A549 (cell line): ENCODE data around the gene SPATA1. TPM values are rescaled to one million over a fixed set of nuclear protein-coding genes. Genes with fewer than 3 reads are reported as not detected.

Experiments
- ATAC-seq, 2 experiments: fragments of 200-7000 bp in 1 of 2; fragments of >200 bp in 1 of 2; cut with Nextera tagmentation in 1 of 2; cut with Tn5 transposase in 1 of 2; 3 replicates each; pipeline versions ENCODE4 v1.8.0 to v1.9.1; 2018 to 2020; ENCODE audit warnings: mild to moderate bottlenecking in 1 of 2, moderate library complexity in 1 of 2
- CTCF ChIA-PET: fragments of 300-600 bp; sonication (Branson Sonifier 250); formaldehyde crosslinking; extraction: SDS; loops from one replicate; lab custom pipeline; 2021; ENCODE audit warnings: antibody characterized with exemption, inconsistent platforms; lab: Yijun Ruan, JAX
- POLR2A ChIA-PET: fragments of 350-600 bp; formaldehyde crosslinking; extraction: SDS; loops from one replicate; lab custom pipeline; 2021; ENCODE audit warnings: antibody characterized with exemption, inconsistent platforms; lab: Yijun Ruan, JAX
- DNase-seq, 2 experiments: peaks; one replicate each; pipeline versions ENCODE4 v3.0.0 to v3.0.0-alpha.2; 2011 to 2016; ENCODE audit warnings: low read depth in 1 of 2, low spot score in 1 of 2
- FAIRE-seq: peaks from 2 replicates; lab custom pipeline; 2011; peaks lifted over from hg19 to GRCh38; lab: Jason Lieb, UNC
- H3K27ac ChIP-seq, 2 experiments: fragments of >200 bp; sonication (Bioruptor Twin); formaldehyde crosslinking; 3 replicates each; pipeline ENCODE4 v1.5.1; 2016 to 2017
- H3K4me1 ChIP-seq: fragments of >200 bp; sonication (Bioruptor Twin); formaldehyde crosslinking; 3 replicates; pipeline ENCODE4 v1.6.1; 2016
- H3K4me2 ChIP-seq: fragments of >200 bp; sonication (Bioruptor Twin); formaldehyde crosslinking; 3 replicates; pipeline ENCODE4 v1.6.1; 2016
- H3K4me3 ChIP-seq: fragments of >200 bp; sonication (Bioruptor Twin); formaldehyde crosslinking; 3 replicates; pipeline ENCODE4 v1.5.1; 2016
- H3K9me3 ChIP-seq: fragments of >200 bp; sonication (Bioruptor Twin); formaldehyde crosslinking; 3 replicates; pipeline ENCODE4 v1.6.1; 2016
- BCL3 ChIP-seq: fragments of >200 bp; sonication (Bioruptor Twin); formaldehyde crosslinking; IDR thresholded peaks from 3 replicates; pipeline ENCODE4 v1.6.1; 2016
- BHLHE40 ChIP-seq: IDR thresholded peaks from 2 replicates; pipeline ENCODE4 v1.6.1; 2012; ENCODE audit warnings: low read depth, low read length, inconsistent platforms
- CHD2 ChIP-seq: fragments of 150-350 bp; IDR thresholded peaks from 2 replicates; pipeline ENCODE4 v1.6.1; 2014; ENCODE audit warnings: low read length; ENCODE audit not compliant: partially characterized antibody
- E2F6 ChIP-seq: IDR thresholded peaks from 2 replicates; pipeline ENCODE4 v1.6.1; 2012; ENCODE audit warnings: low read depth, borderline replicate concordance
- EHMT2 ChIP-seq: fragments of 200-600 bp; sonication (generic); IDR thresholded peaks from 2 replicates; pipeline ENCODE4 v1.6.1; 2016; ENCODE audit warnings: antibody characterized with exemption, low read depth, mild to moderate bottlenecking, moderate library complexity
- ELK1 ChIP-seq: fragments of 150-350 bp; IDR thresholded peaks from 2 replicates; pipeline ENCODE4 v1.6.1; 2014; ENCODE audit warnings: low read depth, mild to moderate bottlenecking, low read length
- EP300 ChIP-seq, 2 experiments: fragments of >200 bp; sonication (Bioruptor Twin); formaldehyde crosslinking; IDR thresholded peaks; 2 replicates in 1 of 2; 3 replicates in 1 of 2; pipeline ENCODE4 v1.6.1; 2016 to 2017
- ESRRA ChIP-seq: fragments of 150-350 bp; IDR thresholded peaks from 2 replicates; pipeline ENCODE4 v1.6.1; 2014; ENCODE audit warnings: mild to moderate bottlenecking, low read length, borderline replicate concordance
- GATA3 ChIP-seq: IDR thresholded peaks from 2 replicates; pipeline ENCODE4 v1.6.1; 2012; ENCODE audit warnings: borderline replicate concordance
- HDAC2 ChIP-seq: fragments of 200-600 bp; sonication (generic); IDR thresholded peaks from 2 replicates; pipeline ENCODE4 v1.6.1; 2016
- HOXB13 ChIP-seq: fragments of 250-450 bp; sonication (Bioruptor Pico); IDR thresholded peaks from 2 replicates; pipeline ENCODE4 v1.5.0; 2020; ENCODE audit warnings: low read depth, mild to moderate bottlenecking, moderate library complexity
- HOXB5 ChIP-seq: fragments of 250-450 bp; sonication (Bioruptor Pico); IDR thresholded peaks from 2 replicates; pipeline ENCODE4 v1.5.0; 2020; ENCODE audit warnings: mild to moderate bottlenecking, moderate library complexity
- JUN ChIP-seq, 2 experiments: fragments of >200 bp; sonication (Bioruptor Twin); formaldehyde crosslinking; IDR thresholded peaks; 2 replicates in 1 of 2; 3 replicates in 1 of 2; pipeline ENCODE4 v1.6.1; 2016 to 2017
- KDM5A ChIP-seq: fragments of 200-600 bp; sonication (generic); IDR thresholded peaks from 2 replicates; pipeline ENCODE4 v1.6.1; 2016; ENCODE audit warnings: antibody characterized with exemption, mild to moderate bottlenecking
- MAFK ChIP-seq: fragments of 450-650 bp; IDR thresholded peaks from 2 replicates; pipeline ENCODE4 v1.6.1; 2014; ENCODE audit not compliant: partially characterized antibody
- MYC ChIP-seq: IDR thresholded peaks from 2 replicates; pipeline ENCODE4 v1.6.1; 2012; ENCODE audit warnings: mild to moderate bottlenecking, inconsistent platforms, low read length, improper control_type of control experiment, borderline replicate concordance
- NFE2L2 ChIP-seq: fragments of 150-350 bp; conservative IDR thresholded peaks from 2 replicates; pipeline ENCODE4 v1.6.1; 2014; ENCODE audit warnings: low read length
- NR3C1 ChIP-seq: fragments of >200 bp; sonication (Bioruptor Twin); formaldehyde crosslinking; IDR thresholded peaks from 3 replicates; pipeline ENCODE4 v1.6.1; 2017
- PBX3 ChIP-seq: IDR thresholded peaks from 2 replicates; pipeline ENCODE4 v1.6.1; 2012
- RCOR1 ChIP-seq: fragments of 150-350 bp; IDR thresholded peaks from 2 replicates; pipeline ENCODE4 v1.6.1; 2014; ENCODE audit warnings: antibody characterized with exemption, low read length, low read depth
- TFCP2L1 ChIP-seq: fragments of 250-450 bp; sonication (Bioruptor Pico); IDR thresholded peaks from 2 replicates; pipeline ENCODE4 v1.5.0; 2021; ENCODE audit warnings: mild to moderate bottlenecking
- USF2 ChIP-seq: fragments of 450-650 bp; IDR thresholded peaks from 2 replicates; pipeline ENCODE4 v1.6.1; 2014; ENCODE audit warnings: antibody characterized with exemption
- ZSCAN20 ChIP-seq: fragments of 250-450 bp; sonication (Bioruptor Pico); IDR thresholded peaks from 2 replicates; pipeline ENCODE4 v1.8.0; 2022; ENCODE audit warnings: mild to moderate bottlenecking, moderate library complexity
- WGBS: methylation state at CpG from one replicate; pipeline ENCODE4 v1.1.6; 2017; ENCODE audit errors: missing lambda C conversion rate; 5-methylcytosine and 5-hydroxymethylcytosine counted together
- polyA plus RNA-seq, 4 experiments: library from polyadenylated mRNA; depleted of rRNA in 3 of 4; stranded (reverse); fragments of >200 nt; fragmentation: RNase III in 1 of 4; extraction: RNeasy Plus Mini Kit Qiagen cat#74134 plus additional on column Dnase treatment in 1 of 4; gene quantifications; 2 replicates in 3 of 4; 3 replicates in 1 of 4; pipeline ENCODE4 v1.2.3, GENCODE V29; 2011 to 2017

The SPATA1 gene
- polyA plus RNA-seq, 2 of the 4 experiments (the other 2 are of a cell fraction): 0.49 to 1.2 TPM

GRCh38 chr1:84598418-84598817, 92.2 kb downstream of the SPATA1 start:
- WGBS: 94% methylated on average over 3 of the region's 3 CpGs
- Histone ChIP-seq H3K27ac (no peak overlapping the region), H3K9me3 (peaks cover 3% of the 10 kb centered on the region; the same call in 1 of the 3 replicates), H3K4me2 (no peak overlapping the region), H3K4me3 (no peak overlapping the region), H3K4me1 (no peaks in the 10 kb centered on the region)
- DNase-seq (no peak), ATAC-seq (no peak), FAIRE-seq (no peak)
- CTCF ChIA-PET: no interaction called here
- no peak for TF ChIP-seq E2F6
- POLR2A ChIA-PET: no interaction called here

GRCh38 chr1:84598846-84599741, 92.9 kb downstream of the SPATA1 start:
- WGBS: 65% methylated on average over 5 of the region's 5 CpGs
- H3K4me3 ChIP-seq: no peak overlapping the region
- DNase-seq (no peak), FAIRE-seq (no peak), ATAC-seq (no peak)
- ChIA-PET CTCF (interaction anchor here (1.5 kb wide), 1 partner anchor 21 kb away, joined by 3 read pairs; no protein-coding TSS in a partner anchor), POLR2A (no interaction called here)
- TF ChIP-seq ZSCAN20 (no peak), PBX3 (no peak), BHLHE40 (no peak), JUN (IDR thresholded peaks at IDR 0.05) (no peak), KDM5A (no peak), ELK1 (no peak), MAFK (no peak)
- H3K9me3 ChIP-seq: no peaks in the 10 kb centered on the region
- no peaks in the 10 kb centered on the region for H3K4me1 ChIP-seq
- H3K27ac ChIP-seq: no peak overlapping the region
- no peak overlapping the region for H3K4me2 ChIP-seq

- H3K27ac ChIP-seq: no peak overlapping the region
- no peak for ATAC-seq
- WGBS: 73% methylated on average over 5 of the region's 5 CpGs
- H3K4me2 ChIP-seq: no peak overlapping the region
- DNase-seq: no peak
- H3K4me1 ChIP-seq: no peaks in the 10 kb centered on the region
- H3K4me3 ChIP-seq: no peak overlapping the region
- CTCF ChIA-PET: interaction anchor here (1.4 kb wide), 1 partner anchor 335 kb away, joined by 3 read pairs; no protein-coding TSS in a partner anchor
- no peak for FAIRE-seq
- no peak for TF ChIP-seq NR3C1
- TF ChIP-seq EP300 (IDR thresholded peaks at IDR 0.05): no peak
- no peak for TF ChIP-seq HDAC2
- no peak for TF ChIP-seq BCL3
- no peak for TF ChIP-seq TFCP2L1 (CRISPR knock-in tag)
- TF ChIP-seq RCOR1: no peak
- no peak for TF ChIP-seq HOXB5 (CRISPR knock-in tag)
- no peak for TF ChIP-seq BHLHE40
- TF ChIP-seq NFE2L2: no peak
- no peak for TF ChIP-seq CHD2
- no peak for TF ChIP-seq EHMT2
- TF ChIP-seq HOXB13 (CRISPR knock-in tag): no peak
- TF ChIP-seq MYC: no peak
- no peak for TF ChIP-seq ELK1
- TF ChIP-seq ESRRA: no peak
- TF ChIP-seq USF2: no peak
- TF ChIP-seq GATA3: no peak
- POLR2A ChIA-PET: no interaction called here
- H3K9me3 ChIP-seq: peaks cover 12% of the 10 kb centered on the region
Measured at GRCh38 chr1:84600796-84601195, 94.6 kb downstream of the SPATA1 start.
